HG02759 (cell line): ENCODE data around the gene BICRA.
"Not testable (repeated sequence)": the region's sequence is repeated elsewhere in the genome, so short reads cannot be mapped to it uniquely, and the experiment has no call there.

Experiments
- ATAC-seq: cut with Tn5 transposase; IDR thresholded peaks from one replicate; pipeline ENCODE4 v1.9.1; 2021; ENCODE audit warnings: mild to moderate bottlenecking, moderate library complexity; ENCODE audit not compliant: unreplicated experiment

The BICRA gene

GRCh38 chr19:47740866-47741519 is 132.1 kb downstream of the BICRA start:
- no peak for ATAC-seq

GRCh38 chr19:47741544-47742140 is 132.7 kb downstream of the BICRA start:
- ATAC-seq = no peak

- no peak for ATAC-seq
These were observed 133.7 kb downstream of the BICRA start for GRCh38 chr19:47742634-47743033.

- peak; percentile 78 for ATAC-seq
These were observed 136.3 kb downstream of the BICRA start, which contains the start of gene NOP53 for GRCh38 chr19:47745010-47745901. Gene NOP53, plus strand, starts transcription at chr19:47745546. Its CDS starts 14 bp downstream, at chr19:47745560.

GRCh38 chr19:47746129-47746528 is 137.2 kb downstream of the BICRA start:
- not testable (repeated sequence) for ATAC-seq

- ATAC-seq = no peak
These were observed 140.4 kb downstream of the BICRA start for GRCh38 chr19:47749326-47749725.

GRCh38 chr19:47750752-47751151 is 141.8 kb downstream of the BICRA start:
- ATAC-seq = no peak

GRCh38 chr19:47752440-47753211 is 143.7 kb downstream of the BICRA start:
- no peak for ATAC-seq
